HG02973 (cell line): Measurements from ENCODE around the gene PGM1.
A peak's percentile ranks its signal among the peaks of the same experiment; 100 is the strongest.

Experiments used
- ATAC-seq: cut with Tn5 transposase; IDR thresholded peaks from one replicate; pipeline ENCODE4 v1.9.1; 2021; ENCODE audit warnings: moderate library complexity; ENCODE audit not compliant: unreplicated experiment

Gene PGM1

DNA sequence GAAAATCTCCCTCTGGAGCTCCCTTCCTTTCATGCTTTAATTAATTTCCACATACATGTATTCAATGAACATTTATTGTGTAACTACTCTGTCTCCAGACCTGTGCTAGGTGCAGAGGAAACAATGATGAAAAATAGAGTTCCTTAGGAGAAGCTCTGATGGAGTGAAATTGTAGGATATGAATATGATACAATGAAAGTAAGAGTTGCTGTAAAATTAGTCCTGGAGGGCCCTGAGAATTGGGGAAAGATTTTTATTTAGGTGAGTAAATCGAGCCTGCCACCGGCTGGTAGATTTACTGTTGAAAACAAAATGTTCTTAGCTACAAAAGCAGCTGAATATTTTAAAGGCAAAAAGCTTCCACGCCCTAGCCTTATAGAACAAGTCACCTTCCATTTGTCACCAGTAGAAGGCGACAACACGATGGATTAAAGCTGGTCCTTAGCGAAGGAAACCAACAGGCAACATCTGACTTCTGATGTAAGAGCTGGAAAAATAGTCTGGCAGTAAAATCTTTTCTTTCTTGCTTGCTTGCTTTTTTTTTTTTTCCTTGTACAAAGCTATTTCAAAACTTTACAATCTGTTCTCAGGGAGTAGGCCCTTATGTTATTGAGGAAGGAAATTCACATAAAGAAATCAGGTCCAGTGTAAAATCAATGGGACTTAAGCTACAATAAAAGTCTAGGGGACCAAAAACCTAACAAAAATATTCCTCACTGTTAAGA is 98.7 kb downstream of the PGM1 start:
- peak; percentile 78 for ATAC-seq

DNA sequence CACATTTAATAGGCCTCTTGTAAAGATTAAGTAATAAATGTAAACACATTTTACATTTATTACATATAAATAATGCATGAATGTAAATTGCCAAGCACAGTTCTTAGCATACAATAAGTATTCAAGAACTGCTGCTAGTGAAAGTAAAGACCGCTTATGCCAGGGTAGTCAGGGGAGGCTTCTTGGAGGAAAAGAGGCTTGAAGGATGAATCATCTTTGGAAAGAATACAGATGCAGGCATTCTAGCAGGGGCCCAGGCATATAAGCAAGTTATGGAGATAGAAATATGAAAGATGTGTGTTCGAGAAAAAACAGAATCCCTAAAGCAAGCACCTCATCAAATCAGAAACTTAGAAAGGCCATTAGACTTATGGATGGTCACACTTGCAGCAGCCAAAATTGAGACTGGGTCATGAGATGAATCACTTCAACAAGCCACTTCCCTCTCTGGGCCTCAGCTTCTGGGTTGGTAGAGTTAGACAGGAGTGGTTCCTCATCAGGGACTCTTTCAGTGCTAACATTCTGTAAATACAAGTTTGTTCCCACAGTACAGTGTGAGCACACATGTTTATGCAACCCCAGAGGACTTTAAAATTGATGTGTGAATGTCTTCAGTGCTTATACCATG is 100.8 kb downstream of the PGM1 start:
- ATAC-seq = peak; percentile 66

DNA sequence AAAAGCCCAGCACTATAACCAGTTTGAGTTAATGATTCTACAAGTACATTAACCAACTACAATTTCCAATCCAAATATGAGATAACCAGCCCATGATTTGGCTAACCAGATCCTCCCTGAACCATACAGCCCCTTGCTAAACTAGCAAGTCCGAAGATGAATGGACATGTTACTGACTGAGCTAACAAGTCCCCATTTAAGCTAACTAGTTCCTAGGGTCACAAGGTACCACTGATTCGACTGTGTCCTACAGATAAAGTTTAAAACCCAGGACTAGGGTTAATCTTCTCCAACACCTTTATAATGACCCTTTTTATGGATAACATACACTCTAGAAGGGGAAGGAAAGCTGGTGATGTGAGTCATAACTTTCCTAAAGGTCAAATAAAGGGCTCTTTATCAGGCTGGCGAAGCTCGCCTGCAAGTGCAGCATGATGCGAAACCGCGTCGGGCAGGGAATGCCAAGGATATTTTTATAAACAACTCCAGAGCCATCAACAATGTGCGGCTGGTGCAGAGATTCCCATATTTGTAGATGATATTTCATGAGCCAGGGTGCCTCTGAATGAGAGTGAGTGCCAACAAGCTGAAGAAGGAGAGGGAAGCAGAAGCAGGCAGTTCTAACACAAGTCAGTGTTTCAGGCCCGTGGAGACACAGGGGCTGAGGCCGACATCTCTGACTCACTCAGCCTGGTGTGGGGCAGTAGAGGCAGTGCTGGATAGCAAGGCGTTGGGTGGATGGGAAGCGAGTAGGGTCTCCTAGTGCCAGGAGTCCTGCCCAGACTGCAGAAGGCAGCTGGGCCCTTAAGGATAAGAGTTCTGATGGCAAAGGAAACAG is 105.0 kb downstream of the PGM1 start:
- no peak for ATAC-seq

DNA sequence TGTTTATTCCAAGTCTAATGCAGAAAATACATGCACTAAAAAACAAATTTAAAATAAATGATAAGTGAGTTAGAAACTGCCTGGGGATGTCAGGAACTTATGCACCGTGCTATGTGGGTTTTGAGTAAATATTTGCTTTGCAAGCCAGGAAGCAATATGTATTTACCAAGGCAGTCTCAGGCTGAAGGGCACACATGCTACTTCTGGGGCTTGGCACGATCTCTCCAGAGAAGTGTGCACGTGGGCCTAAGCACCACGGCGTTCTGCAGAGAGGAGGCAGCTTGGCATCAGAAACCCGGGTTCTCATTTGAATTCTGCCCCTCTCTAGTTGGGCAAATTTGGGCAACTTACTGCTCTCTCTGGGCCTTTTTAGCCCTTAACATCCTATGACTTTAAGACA is 108.0 kb downstream of the PGM1 start:
- ATAC-seq = no peak

DNA sequence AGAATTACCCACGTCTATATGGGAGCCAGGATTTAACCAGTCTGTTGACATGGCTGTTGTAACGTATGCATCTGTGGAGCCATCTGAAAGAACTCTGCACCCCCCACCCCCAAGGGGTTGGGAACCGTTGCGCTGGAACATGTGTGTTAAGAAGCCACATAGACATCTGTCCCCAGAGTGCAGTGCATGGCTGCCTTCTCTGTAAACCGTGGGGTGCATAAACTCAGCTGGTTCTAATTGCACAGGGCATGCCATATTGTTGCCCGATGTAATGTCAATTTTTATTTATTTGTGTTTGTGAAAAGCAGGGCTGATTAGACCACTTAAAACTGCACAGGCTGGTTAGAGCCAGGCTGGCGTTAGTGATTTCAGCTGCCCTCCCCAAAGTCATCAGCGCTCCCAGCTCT is 110.5 kb downstream of the PGM1 start:
- no peak for ATAC-seq

DNA sequence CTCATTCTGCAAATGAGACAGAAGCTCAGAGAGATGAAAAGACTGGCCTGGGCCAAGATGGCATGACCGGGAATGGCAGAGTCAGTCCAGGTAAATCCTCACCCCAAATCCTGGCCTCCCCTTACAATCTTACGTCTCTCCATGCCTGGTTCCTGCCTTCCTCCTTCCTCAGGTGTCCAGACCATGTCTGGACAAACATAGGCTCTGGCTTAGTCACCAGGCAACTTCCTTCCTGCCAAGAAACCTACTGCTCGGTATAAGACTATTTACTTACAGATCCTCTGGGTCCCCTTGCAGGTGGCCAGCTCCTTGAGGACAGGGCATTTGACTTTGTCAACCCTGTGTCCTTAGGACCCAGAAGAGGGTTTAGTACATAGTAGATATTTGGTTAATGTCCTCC is 111.2 kb downstream of the PGM1 start:
- ATAC-seq = no peak

DNA sequence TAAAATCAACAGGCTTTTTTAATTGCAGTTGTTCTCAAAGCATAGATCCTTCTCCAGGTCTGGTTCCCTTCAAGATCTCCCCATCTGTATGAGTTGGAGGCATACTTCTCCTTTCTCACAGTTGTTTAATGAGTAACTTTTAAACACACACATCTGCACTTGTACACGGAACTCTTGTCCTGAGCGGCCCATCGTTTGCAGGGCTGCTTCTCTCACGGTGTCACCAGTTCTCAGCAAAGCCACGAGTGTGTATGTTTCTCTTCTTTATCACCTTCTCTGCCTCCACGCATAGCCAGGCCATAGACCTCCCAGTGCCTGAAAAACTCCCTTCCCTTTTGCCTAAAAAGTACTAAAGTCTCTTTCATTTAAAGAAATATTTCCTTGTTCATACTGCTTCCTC is 111.9 kb downstream of the PGM1 start:
- ATAC-seq = peak; percentile 90

DNA sequence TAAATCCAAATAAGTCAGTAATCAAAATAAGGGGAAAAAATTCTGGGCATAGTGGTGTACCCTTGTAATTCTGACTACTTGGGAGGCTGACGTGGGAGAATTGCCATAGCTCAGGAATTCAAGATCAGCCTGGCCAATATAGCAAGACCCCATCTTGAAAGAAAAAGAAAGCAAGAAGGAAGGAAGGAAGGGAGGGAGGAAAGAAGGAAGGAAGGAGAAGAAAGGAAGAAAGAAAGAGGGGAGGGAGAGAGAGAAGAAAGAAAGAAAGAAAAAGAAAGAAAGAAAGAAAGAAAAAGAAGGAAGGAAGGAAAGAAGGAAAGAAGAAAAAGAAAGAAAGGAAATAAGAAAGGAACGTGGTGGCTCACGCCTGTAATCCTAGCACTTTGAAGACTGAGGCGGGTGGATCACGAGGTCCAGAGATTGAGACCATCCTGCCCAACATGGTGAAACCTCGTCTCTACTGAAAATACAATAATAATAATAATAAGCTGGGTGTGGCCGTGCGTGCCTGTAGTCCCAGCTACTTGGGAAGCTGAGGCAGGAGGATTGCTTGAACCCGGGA is 116.1 kb downstream of the PGM1 start:
- no peak for ATAC-seq
